ENCODE results near the gene CLSTN1. TPM values are rescaled to one million over a fixed set of nuclear protein-coding genes. Genes with fewer than 3 reads are reported as not detected.

The CLSTN1 gene
- total and polyA plus RNA-seq, 11 donors = 37.6 to 79.4 (median 61.2) TPM

GRCh38 chr1:9845914-9846313, 22.1 kb upstream of the CLSTN1 start:
- H3K36me3 ChIP-seq = peaks cover 0 to 17% (median 6%) of the 10 kb centered on the region in 9 donors
- ATAC-seq (peak in 1 of 4 donors; percentile 14), DNase-seq (peak in 1 of 5 donors; percentile 24)
- intact Hi-C loops (cut with DNase I) = no loop called here
- peak overlapping the region in 1 of 12 donors; percentile 62 for H3K27ac ChIP-seq
- no peak for TF ChIP-seq POLR2A (IDR thresholded peaks at IDR 0.05)
- no peak for TF ChIP-seq CTCF (IDR thresholded peaks at IDR 0.05)
- H3K4me3 ChIP-seq = no peak overlapping the region
- no peaks in the 10 kb centered on the region for H3K27me3 ChIP-seq
- 64 to 75% (median 70%) methylated on average over 9 of the region's 9 CpGs for WGBS, 4 donors
- peaks cover 11 to 51% (median 28%) of the 10 kb centered on the region in 12 donors for H3K4me1 ChIP-seq
- H3K9me3 ChIP-seq = no peaks in the 10 kb centered on the region

- TF ChIP-seq CTCF (IDR thresholded peaks at IDR 0.05) (no peak), POLR2A (IDR thresholded peaks at IDR 0.05) (no peak)
- WGBS, 4 donors = 83 to 89% (median 86%) methylated on average over 2 to 7 of the region's 7 CpGs
- intact Hi-C loops (cut with DNase I) = no loop called here
- H3K4me3 ChIP-seq = no peak overlapping the region
- peaks cover 11 to 51% (median 28%) of the 10 kb centered on the region in 12 donors for H3K4me1 ChIP-seq
- H3K27me3 ChIP-seq = no peaks in the 10 kb centered on the region
- DNase-seq (no peak), ATAC-seq (no peak)
- H3K36me3 ChIP-seq = peaks cover 0 to 12% (median 3%) of the 10 kb centered on the region in 9 donors
- H3K9me3 ChIP-seq = no peaks in the 10 kb centered on the region
- H3K27ac ChIP-seq = peak overlapping the region in 3 of 12 donors; percentile 3 to 57 (median 13)
These were observed 21.0 kb upstream of the CLSTN1 start for GRCh38 chr1:9844756-9845155.

- H3K9me3 ChIP-seq = no peaks in the 10 kb centered on the region
- H3K27me3 ChIP-seq = no peaks in the 10 kb centered on the region
- H3K36me3 ChIP-seq = peaks cover 0 to 6% (median 0%) of the 10 kb centered on the region in 9 donors
- peak overlapping the region in 7 of 12 donors; percentile 13 to 57 (median 33) for H3K27ac ChIP-seq
- DNase-seq (peak in 1 of 5 donors; percentile 26), ATAC-seq (peak in 3 of 4 donors; percentile 3 to 24 (median 20))
- TF ChIP-seq POLR2A (IDR thresholded peaks at IDR 0.05) = no peak
- no peak for TF ChIP-seq CTCF (IDR thresholded peaks at IDR 0.05)
- intact Hi-C loops (cut with DNase I) = no loop called here
- peaks cover 11 to 51% (median 28%) of the 10 kb centered on the region in 12 donors for H3K4me1 ChIP-seq
- 38 to 53% (median 47%) methylated on average over 12 of the region's 12 CpGs for WGBS, 4 donors
- no peak overlapping the region for H3K4me3 ChIP-seq
These were observed 20.3 kb upstream of the CLSTN1 start for GRCh38 chr1:9844106-9844505.

- intact Hi-C loops (cut with DNase I) = no loop called here
- Histone ChIP-seq H3K27ac (peak overlapping the region in 8 of 12 donors; percentile 13 to 57 (median 28)), H3K9me3 (no peaks in the 10 kb centered on the region), H3K36me3 (peaks cover 0 to under 1% (median 0%) of the 10 kb centered on the region in 9 donors), H3K4me1 (peaks cover 11 to 49% (median 28%) of the 10 kb centered on the region in 12 donors), H3K4me3 (no peak overlapping the region), H3K27me3 (no peaks in the 10 kb centered on the region)
- ATAC-seq (peak in 3 of 4 donors; percentile 9 to 21 (median 10)), DNase-seq (no peak)
- TF ChIP-seq CTCF (IDR thresholded peaks at IDR 0.05) = no peak
- no peak for TF ChIP-seq POLR2A (IDR thresholded peaks at IDR 0.05)
- WGBS, 4 donors = 50 to 72% (median 59%) methylated on average over 5 to 7 of the region's 7 CpGs
These were observed 19.8 kb upstream of the CLSTN1 start for GRCh38 chr1:9843576-9843945.
